ENCODE data around the gene C16orf46. TPM values are rescaled to one million over a fixed set of nuclear protein-coding genes. Genes with fewer than 3 reads are reported as not detected.

Gene C16orf46
- total and polyA plus RNA-seq, 12 donors, result 0.17 to 6.0 (median 0.59) TPM; not detected in 3

- 52 to 60% (median 55%) methylated on average over 8 of the region's 8 CpGs for WGBS, 4 donors
- Histone ChIP-seq H3K4me1 (replicated peaks in 1 of 2) (peaks cover 4% of the 10 kb centered on the region in 2 donors), H3K9me3 (replicated peaks in 1 of 3) (no peaks in the 10 kb centered on the region), H3K36me3 (replicated peaks in 1 of 2) (no peaks in the 10 kb centered on the region), H3K4me3 (peak overlapping the region in 2 of 4 donors; percentile 21 to 27), H3K27ac (peak overlapping the region in 1 of 5 donors; percentile 50), H3K27me3 (no peaks in the 10 kb centered on the region)
- TF ChIP-seq POLR2A (IDR thresholded peaks at IDR 0.05), result no peak
- no peak for TF ChIP-seq CTCF (IDR thresholded peaks at IDR 0.05)
- DNase-seq, result peak in 3 of 7 donors; percentile 13 to 64 (median 26)
- intact Hi-C loops (cut with DNase I), result loop anchor here in 1 of 2 donors (10.0 kb wide), 1 partner anchor 62 kb away; the partner anchor contains the start of gene ATMIN
Observed at GRCh38 chr16:81096715-81097208, 19.7 kb upstream of the C16orf46 start.

GRCh38 chr16:81095953-81096714, 19.1 kb upstream of the C16orf46 start, which contains the start of gene GCSH:
Gene GCSH, minus strand, starts transcription at chr16:81096395. Its CDS starts 117 bp downstream, at chr16:81096278.
- Histone ChIP-seq H3K4me1 (replicated peaks in 1 of 2) (peaks cover 4% of the 10 kb centered on the region in 2 donors), H3K4me3 (peak within 1 kb of the TSS; percentile 3 to 65 (median 40)), H3K27me3 (no peaks in the 10 kb centered on the region), H3K36me3 (replicated peaks in 1 of 2) (no peaks in the 10 kb centered on the region), H3K27ac (peak within 1 kb of the TSS in 4 of 5 donors; percentile 46 to 83 (median 82)), H3K9me3 (replicated peaks in 1 of 3) (no peaks in the 10 kb centered on the region)
- TF ChIP-seq CTCF (IDR thresholded peaks at IDR 0.05) (no peak), POLR2A (IDR thresholded peaks at IDR 0.05) (no peak)
- 0 to 4% (median 1%) methylated on average over 8 to 74 of the region's 83 CpGs for WGBS, 4 donors
- peak; percentile 99 to 100 (median 99) for DNase-seq
- intact Hi-C loops (cut with DNase I), result loop anchor here in 1 of 2 donors (10.0 kb wide), 1 partner anchor 61 kb away; the partner anchor contains the start of gene ATMIN

- Histone ChIP-seq H3K4me3 (peak overlapping the region in 3 of 4 donors; percentile 3 to 65 (median 61)), H3K9me3 (replicated peaks in 1 of 3) (no peaks in the 10 kb centered on the region), H3K27ac (peak overlapping the region in 4 of 5 donors; percentile 46 to 83 (median 82)), H3K27me3 (no peaks in the 10 kb centered on the region), H3K4me1 (replicated peaks in 1 of 2) (peaks cover 4% of the 10 kb centered on the region in 2 donors), H3K36me3 (replicated peaks in 1 of 2) (no peaks in the 10 kb centered on the region)
- intact Hi-C loops (cut with DNase I), result loop anchor here in 1 of 2 donors (10.0 kb wide), 1 partner anchor 61 kb away; the partner anchor contains the start of gene ATMIN
- TF ChIP-seq POLR2A (IDR thresholded peaks at IDR 0.05) (no peak), CTCF (IDR thresholded peaks at IDR 0.05) (no peak)
- DNase-seq, result no peak
- 0% methylated on average over 14 to 22 of the region's 22 CpGs; no CpG with 5 or more reads in 1 of the 4 donors for WGBS, 4 donors
Observed at GRCh38 chr16:81095653-81095952, 18.6 kb upstream of the C16orf46 start.

- Histone ChIP-seq H3K4me3 (peak overlapping the region in 1 of 4 donors; percentile 61), H3K9me3 (replicated peaks in 1 of 3) (no peaks in the 10 kb centered on the region), H3K27ac (no peak overlapping the region), H3K27me3 (no peaks in the 10 kb centered on the region), H3K36me3 (replicated peaks in 1 of 2) (no peaks in the 10 kb centered on the region), H3K4me1 (replicated peaks in 1 of 2) (peaks cover 4% of the 10 kb centered on the region in 2 donors)
- intact Hi-C loops (cut with DNase I), result loop anchor here in 1 of 2 donors (10.0 kb wide), 1 partner anchor 60 kb away; the partner anchor contains the start of gene ATMIN
- WGBS, 4 donors, result 73 to 80% (median 76%) methylated on average over 21 of the region's 21 CpGs
- DNase-seq, result no peak
- TF ChIP-seq POLR2A (IDR thresholded peaks at IDR 0.05) (no peak), CTCF (IDR thresholded peaks at IDR 0.05) (no peak)
Observed at GRCh38 chr16:81094771-81095251, 17.8 kb upstream of the C16orf46 start.
